Medulla oblongata (tissue), 1 donor: Measurements from ENCODE around the gene TTC34.
A peak's percentile ranks its signal among the peaks of the same experiment; 100 is the strongest.

Experiments
- DNase-seq: peaks from one replicate; pipeline ENCODE4 v3.0.0-alpha.2; 2015; ENCODE audit errors: extremely low spot score

TTC34 gene

DNA sequence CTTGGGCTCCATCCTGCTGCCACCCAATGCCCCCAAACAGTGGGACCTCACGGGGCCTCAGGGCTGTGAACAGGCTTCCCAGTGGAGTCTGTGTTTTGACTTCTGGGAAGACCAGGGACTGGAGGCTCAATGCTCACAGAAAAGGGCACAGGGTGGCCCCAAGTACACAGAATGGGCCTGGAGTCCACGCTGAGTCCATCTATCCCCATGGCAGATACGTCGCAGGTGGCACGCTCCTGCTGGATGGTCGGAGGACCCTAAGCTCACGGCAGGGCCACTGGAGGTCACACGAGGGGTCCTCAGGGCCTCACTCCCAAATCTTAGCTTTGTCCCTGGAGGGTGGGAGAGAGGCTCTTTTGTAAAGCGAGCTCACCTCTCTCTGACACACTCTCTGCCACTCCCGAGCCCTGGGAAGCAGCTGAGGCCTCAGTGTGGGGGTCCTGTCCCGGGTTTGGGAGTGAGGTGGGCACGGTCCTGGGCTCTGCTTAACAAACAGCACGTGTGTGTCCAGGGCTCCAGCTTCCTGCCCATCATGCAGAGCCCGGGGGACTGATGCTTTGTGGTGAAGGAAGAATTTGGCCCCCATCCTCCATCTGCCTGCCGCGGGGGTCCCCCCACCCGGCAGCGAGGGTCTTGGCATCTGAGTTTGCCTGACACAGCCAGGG is 27.2 kb upstream of the TTC34 start:
- DNase-seq: no peak

DNA sequence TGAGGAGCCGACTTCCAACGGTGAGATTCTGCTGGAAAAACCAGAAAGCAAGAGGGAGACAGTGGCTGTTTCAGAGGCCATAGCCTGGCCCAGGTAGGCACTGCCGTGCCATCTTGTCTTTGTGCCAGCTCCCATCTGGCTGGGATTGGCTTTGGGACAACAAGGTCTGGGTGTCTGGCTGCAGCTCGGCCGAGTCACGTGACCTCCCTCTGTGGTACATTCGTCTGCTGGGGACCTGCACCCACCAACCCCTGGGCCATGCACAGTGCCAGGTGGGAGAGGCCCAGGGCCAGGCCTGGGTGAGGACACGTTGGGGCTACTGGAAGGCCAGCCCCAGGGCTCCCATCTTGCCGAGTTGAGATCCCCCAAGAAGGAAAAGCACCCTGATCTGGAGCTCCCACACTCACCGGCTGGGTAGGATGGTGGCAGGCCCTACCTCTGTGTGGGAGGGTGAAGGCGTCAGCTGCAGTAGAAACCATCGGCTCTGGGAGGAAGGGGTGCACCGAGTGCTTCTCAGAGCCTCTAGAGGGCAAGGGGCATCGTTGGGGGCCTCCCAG is 25.3 kb upstream of the TTC34 start:
- DNase-seq: no peak

DNA sequence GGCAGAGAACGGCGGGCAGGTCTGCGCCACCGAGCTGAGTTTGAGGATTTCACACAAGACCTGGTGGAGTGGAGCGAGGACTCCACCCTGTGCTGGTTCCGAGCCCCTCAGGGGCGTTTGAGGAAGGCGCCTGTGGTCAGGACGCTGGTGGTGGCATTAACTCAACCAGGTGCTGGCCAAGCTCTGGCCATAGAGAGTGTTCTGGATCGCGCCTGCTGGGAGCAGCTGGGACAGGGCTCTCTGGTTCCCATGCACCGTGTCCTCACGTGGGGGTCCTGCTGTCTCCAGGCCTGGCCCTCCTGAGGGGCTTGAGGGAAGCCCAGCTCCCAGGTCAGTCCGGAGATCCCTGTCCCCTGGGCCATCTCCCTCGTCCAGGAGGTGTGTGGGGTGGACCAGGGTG is 24.8 kb upstream of the TTC34 start:
- DNase-seq: no peak

DNA sequence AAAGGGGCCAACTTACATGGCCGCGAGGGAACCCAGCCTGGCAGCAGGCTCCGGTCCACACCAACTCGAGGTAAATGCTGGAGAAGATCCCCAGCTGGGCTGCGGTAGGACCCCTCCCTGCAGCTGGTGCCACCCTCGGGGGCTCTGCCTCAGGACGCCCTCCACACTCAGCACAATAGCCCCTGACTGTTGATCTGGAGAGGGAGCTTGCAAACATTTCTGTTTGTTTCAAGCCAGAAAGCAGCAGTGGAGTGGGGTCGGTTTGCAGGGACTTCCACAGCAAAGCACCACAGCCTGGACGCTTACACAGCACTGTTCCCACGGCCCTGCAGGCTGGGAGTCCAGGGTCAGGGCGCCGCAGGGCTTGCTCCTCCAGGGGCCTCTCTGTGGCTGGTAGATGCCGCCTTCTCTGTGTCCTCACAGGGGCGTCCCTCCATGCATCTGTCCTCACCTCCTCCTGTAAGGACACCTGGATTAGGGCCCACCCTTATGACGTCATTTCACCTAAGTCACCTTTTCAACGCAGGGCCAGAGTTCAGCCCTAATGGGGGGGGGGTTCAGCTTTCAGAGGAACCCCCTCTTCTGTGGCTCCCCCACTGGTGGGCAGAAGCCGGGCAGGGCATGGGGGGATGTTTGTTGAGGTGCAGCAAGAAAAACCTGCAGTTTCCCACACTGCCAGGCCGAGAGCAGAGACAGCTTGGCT is 24.1 kb upstream of the TTC34 start:
- DNase-seq: no peak

DNA sequence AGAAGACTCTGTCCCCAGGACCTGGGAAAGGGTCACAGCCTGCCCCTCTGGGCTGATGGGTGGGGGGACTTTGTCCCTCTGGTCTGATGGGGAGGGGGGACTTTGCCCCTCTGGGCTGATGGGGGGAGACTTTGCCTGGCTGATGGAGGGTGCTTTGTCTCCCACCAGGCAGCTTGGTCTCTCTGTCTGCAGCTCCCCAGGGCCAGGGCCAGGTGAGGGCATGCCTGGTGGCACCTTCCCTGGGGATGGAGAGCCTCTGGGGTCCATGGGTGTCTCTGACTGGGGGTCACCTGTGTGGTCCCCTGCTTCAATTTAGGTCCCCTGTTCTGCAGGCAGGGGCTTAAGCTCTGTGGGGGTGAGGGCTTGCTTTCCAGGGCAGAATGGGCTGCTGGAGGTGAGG is 23.5 kb upstream of the TTC34 start:
- DNase-seq: no peak

DNA sequence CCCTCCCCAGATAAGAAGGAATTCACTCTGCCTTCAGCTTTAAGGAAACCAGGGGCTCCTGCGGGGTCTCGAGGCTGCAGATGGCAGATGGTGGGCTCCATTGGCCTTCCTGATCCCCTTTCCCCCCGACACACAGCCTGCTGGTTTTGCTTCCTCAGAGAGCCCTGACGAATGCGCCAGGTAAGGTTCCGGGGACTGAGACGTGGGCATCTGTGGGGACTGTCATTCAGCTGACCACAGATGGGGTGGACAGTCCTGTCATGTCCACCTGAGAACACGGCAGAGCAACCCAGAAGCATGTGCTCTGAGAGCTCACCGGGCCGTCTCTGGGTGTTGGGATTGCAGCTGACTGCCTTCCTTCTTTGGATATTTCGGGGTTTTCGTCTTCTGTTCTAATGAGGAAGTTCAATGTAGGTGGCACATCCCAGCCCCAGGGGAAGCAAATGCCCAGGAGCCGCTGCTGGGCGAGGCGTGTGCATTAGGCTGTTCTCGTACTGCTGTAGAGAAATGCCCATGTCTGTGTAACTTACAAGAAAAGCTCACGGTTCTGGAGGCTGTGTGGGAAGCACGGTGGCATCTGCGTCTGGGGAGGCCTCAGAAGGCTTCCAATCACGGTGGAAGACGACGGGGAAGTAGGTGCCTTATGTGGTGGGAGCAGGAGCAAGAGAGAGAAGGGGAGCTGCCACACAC is 22.6 kb upstream of the TTC34 start:
- DNase-seq: no peak

DNA sequence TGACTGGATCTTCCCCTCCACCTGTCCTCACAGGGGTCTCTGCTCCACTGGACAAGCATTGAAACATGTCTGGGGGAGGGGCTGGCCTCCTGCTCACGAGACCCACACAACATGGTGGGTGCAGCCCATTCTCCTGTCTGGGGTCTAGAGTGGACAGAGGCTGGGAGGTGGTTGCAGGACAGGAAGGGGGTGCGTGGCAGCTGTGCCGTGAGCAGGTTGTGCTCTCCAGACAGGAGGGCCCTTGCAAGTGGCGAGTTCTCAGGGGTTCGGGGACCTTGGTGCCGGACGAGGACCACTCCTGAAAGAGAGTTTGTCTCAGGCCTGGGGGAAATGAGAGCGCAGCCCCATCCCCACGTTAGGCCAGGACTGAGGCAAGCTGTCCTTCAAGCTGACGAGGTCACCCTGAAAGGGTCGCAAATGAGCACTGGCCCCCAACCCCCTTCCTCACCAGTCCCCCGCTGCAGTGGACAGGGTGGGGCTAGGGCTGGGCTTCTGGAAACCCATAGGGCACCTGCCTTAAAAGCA is 21.2 kb upstream of the TTC34 start:
- no peak for DNase-seq

DNA sequence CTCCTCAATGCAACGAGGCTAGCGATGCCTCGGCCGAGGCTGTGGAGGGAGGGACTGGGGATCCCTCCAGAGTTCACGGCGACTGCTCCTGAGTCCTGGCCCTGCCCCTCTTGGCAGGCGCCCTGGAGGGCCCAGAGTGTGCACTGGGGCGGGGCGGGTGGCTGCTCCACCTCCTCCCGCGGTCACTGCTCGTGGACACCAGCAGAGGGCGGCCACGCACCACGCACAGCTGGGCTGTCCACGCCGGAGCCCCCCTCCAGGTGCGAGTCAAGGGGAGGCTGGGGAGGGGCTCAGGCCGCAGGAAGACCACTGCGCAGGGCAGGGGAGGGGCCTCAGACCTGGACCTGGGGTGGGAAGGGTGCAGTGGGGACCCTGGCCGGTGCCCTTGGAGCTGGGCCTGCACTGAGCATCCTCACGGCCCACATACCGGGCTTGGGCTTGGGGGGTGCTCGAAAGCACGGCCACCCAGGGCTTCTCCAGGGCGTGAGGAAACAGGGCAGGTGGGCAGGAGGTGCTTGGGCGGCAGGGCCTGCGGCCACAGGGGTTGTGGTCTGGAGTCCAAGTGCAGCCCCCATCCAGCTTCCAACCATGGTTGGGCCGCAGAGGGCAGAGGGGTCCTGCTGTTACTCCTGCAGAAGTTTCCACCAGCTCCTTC is 20.6 kb upstream of the TTC34 start:
- peak; percentile 30 for DNase-seq

DNA sequence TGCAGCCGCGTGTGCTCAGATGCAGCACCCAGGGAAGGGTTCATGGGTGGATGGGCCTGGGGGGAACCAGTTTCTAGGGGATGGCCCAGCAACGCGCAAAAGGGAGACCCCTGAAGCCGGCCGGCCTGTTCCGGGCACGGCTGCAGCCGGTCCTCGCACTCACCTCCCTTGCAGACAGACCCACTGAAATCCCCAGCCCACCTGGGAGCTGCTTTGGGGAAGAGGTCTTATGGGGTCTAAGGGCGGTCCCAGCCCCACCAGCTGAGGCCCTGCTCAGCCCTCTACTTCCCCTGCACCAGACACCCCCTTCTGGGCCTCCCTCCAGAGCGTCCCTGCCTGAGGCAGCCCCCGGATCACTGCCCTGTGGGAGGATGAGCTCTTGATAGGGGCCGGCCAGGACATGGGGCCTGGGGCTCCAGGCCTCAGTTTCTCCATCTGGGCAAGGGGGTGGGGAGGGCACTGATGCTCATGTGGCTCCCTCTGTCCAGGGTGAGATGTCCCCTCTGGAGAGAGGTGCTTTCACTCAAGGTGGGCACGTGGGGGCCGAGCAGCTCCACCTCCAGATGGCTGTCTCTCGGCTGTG is 20.0 kb upstream of the TTC34 start:
- DNase-seq: no peak

DNA sequence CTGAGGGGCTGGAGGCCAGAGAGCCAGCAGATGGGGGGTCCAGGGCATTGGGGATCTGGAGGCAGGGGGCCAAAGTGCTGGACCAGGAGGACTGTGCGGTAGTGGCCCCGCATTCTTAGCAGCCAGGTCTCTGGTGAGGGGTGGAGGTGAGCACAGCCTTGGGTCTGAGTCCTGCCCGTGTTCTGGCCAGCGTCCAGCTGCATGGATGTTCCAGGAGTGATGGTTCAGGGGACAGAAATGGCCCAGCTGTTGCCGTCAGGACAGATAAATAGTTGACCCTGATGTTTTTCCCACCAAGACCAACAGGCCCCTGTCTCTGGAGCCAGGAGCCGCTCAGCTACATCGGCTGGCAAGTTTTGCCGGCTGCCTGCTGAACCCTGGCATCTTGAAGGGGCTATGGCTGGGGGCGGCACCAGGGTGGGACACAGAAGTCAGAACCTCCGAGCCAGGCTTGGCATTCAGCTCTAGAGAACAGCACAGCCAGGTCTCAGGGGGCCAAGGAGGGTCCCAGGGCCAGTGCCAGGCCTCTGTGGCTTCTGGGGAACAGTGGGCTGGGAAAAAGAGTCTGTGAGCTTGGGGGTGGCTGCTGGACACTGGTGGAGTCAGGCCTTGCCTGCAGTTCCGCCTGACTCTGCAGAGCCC is 19.4 kb upstream of the TTC34 start:
- no peak for DNase-seq

DNA sequence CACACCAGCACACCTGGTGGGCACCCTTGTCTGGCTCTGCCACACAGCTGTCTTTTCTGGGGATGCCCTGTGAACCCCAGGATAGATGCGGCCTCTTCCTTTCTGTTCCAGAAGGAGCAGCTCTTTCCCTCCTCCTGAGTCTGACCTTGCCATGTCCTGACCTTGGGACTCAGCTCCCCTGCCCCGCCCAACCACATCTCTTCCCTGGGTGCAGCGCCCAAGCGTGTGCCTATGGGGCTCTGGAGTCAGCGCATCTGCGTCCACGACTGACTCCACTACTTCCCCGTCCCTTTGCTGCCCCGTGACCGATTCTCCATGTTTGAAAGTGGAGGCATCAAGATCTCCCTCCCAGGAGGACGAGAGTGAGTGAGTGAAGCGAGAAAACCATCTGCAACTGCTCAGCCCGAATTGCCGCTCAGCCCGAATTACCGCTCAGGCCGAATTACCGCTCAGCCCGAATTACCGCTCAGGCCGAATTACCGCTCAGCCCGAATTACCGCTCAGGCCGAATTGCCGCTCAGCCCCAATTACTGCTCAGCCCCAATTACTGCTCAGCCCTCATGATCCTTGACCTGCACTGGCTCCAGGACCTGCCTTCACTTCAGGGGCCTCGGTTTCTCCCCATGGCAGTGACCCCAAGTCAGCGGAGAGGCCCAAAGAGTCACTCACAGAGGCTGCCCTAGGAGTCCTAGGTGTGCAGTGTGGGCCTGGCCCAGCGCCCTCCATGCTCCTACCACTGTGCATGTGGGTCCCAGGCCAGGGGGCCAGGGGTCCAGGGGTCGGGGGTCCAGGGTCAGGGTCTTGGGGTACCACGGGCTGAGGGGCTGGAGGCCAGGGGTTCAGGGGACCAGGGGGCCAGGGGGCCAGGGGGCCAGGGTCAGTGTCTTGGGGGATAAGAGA is 18.6 kb upstream of the TTC34 start:
- no peak for DNase-seq

DNA sequence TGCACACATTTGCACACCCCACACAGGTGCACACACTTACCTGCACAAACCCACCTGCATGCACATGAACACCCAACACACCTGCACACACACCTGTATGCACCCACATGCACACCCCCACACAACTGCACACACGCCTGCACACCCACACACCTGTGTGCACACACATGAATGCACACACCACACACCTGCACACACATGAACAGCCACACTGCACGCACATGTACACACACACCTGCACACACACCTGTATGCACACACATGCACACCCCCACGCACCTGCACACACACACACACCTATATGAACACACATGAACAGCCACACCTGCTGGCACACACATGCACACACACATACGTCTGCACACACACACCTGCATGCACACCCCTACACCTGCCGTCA is 17.9 kb upstream of the TTC34 start:
- DNase-seq: no peak

DNA sequence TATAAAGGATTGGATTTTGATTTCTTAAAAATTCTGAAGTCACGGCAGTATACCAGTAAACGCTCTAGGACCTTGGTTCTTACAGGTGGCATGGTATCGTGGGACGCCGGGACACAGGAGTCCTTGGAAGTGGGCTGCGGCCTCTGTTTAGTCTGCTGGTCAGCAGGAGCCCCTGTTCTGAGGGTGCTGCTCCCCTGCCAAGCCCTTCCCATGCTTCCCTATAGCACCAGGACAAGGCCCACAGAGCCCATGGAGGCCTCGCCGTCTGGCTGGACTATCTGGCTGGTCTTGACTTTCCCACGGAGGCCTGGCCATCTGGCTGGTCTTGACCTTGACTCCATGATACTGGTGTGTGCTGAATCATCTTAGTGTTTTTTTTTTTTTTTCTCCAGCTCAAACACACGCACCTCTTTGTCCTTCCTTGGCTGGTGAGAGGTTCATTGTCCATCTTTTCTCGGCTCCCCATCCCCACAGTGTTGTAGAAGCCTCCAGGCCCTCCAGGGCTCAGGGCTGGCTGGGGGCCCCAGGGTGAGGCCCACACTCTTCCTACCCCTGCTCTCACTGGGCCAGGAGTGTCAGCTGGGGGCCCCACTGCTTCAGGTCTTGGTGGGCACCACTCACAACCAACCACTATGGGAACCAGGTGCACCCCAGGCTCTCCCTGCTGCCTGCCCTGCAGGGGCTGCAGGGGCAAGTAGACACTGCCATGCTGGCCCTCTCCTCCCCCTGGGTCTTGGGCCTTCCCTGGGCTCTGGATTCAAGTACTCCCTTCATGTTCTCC is 16.5 kb upstream of the TTC34 start:
- DNase-seq: no peak

DNA sequence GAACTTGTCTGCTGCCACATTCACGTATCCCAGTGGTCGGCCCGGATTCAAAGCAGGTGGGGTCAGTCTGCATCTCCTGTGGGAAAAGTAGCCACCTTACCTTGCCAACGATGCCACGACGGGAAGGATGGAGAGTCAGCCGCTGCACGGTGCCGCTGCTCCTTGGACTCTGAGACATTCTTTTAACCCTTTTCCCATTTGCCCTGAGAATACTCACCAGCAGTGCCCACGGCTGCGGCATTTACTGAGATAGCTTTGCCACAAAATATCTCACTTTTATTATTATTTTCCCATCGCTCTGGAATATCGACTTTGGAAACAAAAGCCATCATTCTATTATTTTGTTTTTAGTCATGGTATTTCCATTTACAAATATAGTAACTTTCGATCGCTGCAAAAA is 15.3 kb upstream of the TTC34 start:
- no peak for DNase-seq

DNA sequence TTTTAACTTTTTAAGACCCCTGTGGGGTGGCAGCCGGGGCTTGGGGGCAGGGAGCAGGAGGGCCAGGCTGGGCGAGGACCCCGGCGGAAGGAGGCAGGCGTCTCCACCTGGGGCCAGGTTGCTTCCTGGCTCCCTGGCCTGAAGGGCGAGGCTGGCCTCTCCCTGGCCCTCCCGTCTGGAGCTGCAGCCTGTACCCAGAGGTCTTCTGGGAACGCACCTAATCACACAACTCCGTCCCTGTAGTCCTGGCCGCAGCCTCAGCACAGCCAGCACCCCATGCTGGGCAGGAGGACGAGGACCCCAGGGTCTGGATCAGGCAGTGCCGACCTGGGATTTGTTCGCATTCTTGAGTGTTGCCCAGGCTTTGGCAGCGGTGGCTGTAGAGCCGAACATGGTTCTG is 14.1 kb upstream of the TTC34 start:
- no peak for DNase-seq

DNA sequence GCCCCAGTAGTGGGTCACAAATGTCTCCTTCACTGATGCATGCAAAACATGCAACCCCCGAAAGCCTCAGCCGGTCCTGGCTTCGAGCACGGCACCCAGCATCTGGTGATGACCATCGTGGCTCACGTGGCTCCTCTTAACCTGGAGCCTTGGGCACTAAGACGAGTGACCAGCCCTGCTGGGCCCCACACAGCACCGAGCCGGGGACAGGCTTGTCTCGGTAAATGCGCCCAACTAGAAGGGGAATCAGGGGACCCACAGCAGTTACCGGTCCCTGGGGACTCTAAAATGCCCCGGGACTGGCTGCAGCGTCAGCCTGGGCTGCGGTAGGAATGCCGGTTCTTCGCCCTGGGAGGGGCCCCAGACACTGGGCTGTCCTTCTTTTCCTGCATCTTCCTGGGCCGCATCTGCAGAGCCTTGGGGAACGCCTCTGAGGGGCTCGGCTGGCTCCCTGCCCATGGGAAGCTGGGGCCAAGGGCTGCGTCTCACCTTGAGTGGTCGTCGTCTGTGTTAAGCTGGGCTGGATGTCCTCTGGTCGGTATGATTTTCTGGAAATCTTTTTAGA is 13.1 kb upstream of the TTC34 start:
- DNase-seq: no peak

DNA sequence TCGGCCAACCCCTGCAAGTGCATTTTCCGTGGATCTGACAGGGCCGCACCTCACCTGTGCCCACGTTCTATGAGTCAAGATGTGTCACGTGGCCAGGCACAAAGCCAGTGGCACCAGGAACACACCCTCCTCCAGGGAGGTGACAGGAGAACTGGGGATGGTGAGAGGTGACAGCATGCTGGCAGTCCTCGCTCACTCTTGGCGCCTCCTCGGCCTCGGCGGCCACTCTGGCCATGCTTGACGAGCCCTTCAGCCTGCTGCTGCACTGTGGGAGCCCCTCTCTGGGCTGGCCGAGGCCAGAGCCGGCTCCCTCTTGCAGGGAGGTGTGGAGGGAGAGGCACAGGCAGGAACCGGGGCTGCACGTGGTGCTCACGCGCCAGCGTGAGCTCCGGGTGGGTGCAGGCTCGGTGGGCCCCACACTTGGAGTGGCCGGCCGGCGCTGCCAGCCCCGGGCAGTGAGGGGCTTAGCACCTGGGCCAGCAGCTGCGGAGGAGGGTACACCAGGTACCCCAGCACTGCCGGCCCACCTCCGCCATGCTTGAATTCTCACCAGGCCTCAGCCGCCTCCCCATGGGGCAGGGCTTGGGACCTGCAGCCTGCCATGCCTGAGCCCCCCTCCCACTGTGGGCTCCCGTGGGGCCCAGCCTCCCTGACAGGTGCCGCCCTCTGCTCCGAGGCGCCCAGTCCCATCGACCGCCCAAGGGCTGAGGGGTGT is 11.6 kb upstream of the TTC34 start:
- no peak for DNase-seq

DNA sequence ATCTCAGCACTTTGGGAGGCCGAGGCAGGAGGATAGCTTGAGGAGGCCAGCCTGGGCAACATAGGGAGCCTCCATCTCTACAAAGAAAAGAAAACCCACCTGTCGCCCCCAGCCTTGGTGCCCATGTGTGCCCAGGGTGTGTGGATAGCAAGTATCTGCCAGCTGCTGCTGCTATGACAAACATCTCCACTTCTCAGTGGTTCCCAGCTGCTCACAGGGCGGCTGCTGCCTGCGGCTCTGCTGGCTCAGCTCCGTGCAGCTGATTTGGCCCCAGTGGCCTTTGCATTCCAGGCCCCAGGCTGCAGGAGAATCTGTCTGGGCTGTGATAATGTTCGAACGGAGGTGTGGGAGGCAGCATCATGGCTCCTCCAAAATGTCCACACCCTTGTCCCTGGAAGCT is 10.6 kb upstream of the TTC34 start:
- DNase-seq: no peak
